WTC11 (cell line): ENCODE results near the gene ERC1. TPM values are rescaled to one million over a fixed set of nuclear protein-coding genes. Genes with fewer than 3 reads are reported as not detected.

ENCODE experiments used
- ATAC-seq: fragments of 200-7000 bp; cut with Tn5 transposase; 2 replicates; pipeline ENCODE4 v1.10.0; 2021; ENCODE audit warnings: mild to moderate bottlenecking, moderate library complexity
- CTCF ChIA-PET: fragments of 300-600 bp; sonication (Branson Sonifier 250); formaldehyde crosslinking; loops from one replicate; lab custom pipeline; 2021; ENCODE audit warnings: antibody characterized with exemption; lab: Charles Lee
- POLR2A ChIA-PET: fragments of 350-600 bp; sonication (Branson Sonifier 250); formaldehyde crosslinking; loops from one replicate; lab custom pipeline; 2021; ENCODE audit warnings: antibody characterized with exemption; lab: Charles Lee
- DNase-seq: peaks from one replicate; pipeline ENCODE4 v3.0.0; 2021; ENCODE audit warnings: low spot score
- H3K27ac Mint-ChIP-seq: 2 replicates; pipeline ENCODE4 v1.8.0; 2021; ENCODE audit warnings: mixed read lengths
- H3K27me3 Mint-ChIP-seq: 2 replicates; pipeline ENCODE4 v1.8.0; 2021; ENCODE audit warnings: low read depth, mild to moderate bottlenecking, moderate library complexity, mixed read lengths
- H3K36me3 Mint-ChIP-seq: 2 replicates; pipeline ENCODE4 v1.8.0; 2021; ENCODE audit warnings: mixed read lengths
- H3K4me1 Mint-ChIP-seq: 2 replicates; pipeline ENCODE4 v1.8.0; 2022; ENCODE audit warnings: mixed read lengths
- H3K4me3 Mint-ChIP-seq: 2 replicates; pipeline ENCODE4 v1.8.0; 2021; ENCODE audit warnings: mild to moderate bottlenecking, moderate library complexity, mixed read lengths
- H3K9me3 Mint-ChIP-seq: 2 replicates; pipeline ENCODE4 v1.8.0; 2021; ENCODE audit warnings: mixed read lengths
- AR ChIP-seq: fragments of 250-450 bp; sonication (Bioruptor Pico); IDR thresholded peaks from 2 replicates; pipeline ENCODE4 v1.9.0; 2021; ENCODE audit warnings: mild to moderate bottlenecking
- CDX4 ChIP-seq: fragments of 250-450 bp; sonication (Bioruptor Pico); IDR thresholded peaks from 2 replicates; pipeline ENCODE4 v1.9.0; 2021; ENCODE audit warnings: moderate library complexity, mild to moderate bottlenecking, inconsistent platforms, borderline replicate concordance
- E2F5 ChIP-seq: sonication (generic); formaldehyde crosslinking; IDR thresholded peaks from 2 replicates; pipeline ENCODE4 v1.8.1; 2022; ENCODE audit warnings: mild to moderate bottlenecking, moderate library complexity, missing genetic modification reagents
- GABPB1 ChIP-seq: sonication (generic); formaldehyde crosslinking; IDR thresholded peaks from 2 replicates; pipeline ENCODE4 v1.8.1; 2023; ENCODE audit warnings: mild to moderate bottlenecking, missing genetic modification reagents
- IRF2 ChIP-seq: sonication (generic); formaldehyde crosslinking; IDR thresholded peaks from 2 replicates; pipeline ENCODE4 v1.8.0; 2022; ENCODE audit warnings: low read depth, missing genetic modification reagents, borderline replicate concordance
- MLX ChIP-seq: sonication (generic); formaldehyde crosslinking; IDR thresholded peaks from 2 replicates; pipeline ENCODE4 v1.8.1; 2023; ENCODE audit warnings: mild to moderate bottlenecking, missing genetic modification reagents, moderate library complexity
- PREB ChIP-seq: sonication (generic); formaldehyde crosslinking; IDR thresholded peaks from 2 replicates; pipeline ENCODE4 v1.8.1; 2022; ENCODE audit warnings: mild to moderate bottlenecking, missing genetic modification reagents, moderate library complexity, borderline replicate concordance
- RELA ChIP-seq: sonication (generic); formaldehyde crosslinking; IDR thresholded peaks from 2 replicates; pipeline ENCODE4 v1.8.1; 2022; ENCODE audit warnings: missing genetic modification reagents, mild to moderate bottlenecking, borderline replicate concordance
- ZNF232 ChIP-seq: sonication (generic); formaldehyde crosslinking; IDR thresholded peaks from 2 replicates; pipeline ENCODE4 v1.8.0; 2022; ENCODE audit warnings: mild to moderate bottlenecking, missing genetic modification reagents
- ZNF425 ChIP-seq: fragments of 250-450 bp; sonication (Bioruptor Pico); conservative IDR thresholded peaks from 2 replicates; pipeline ENCODE4 v1.9.0; 2021; ENCODE audit warnings: mild to moderate bottlenecking
- total RNA-seq: library from RNA; stranded (reverse); gene quantifications from 3 replicates; pipeline ENCODE4 v1.2.3, GENCODE V29; 2021

ERC1 gene
- total RNA-seq, 1 experiment from 2014 or later, result 47.5 TPM

GRCh38 chr12:1542599-1542998 is 551.6 kb downstream of the ERC1 start (continued):
- TF ChIP-seq E2F5 (CRISPR knock-in tag) (no peak), AR (CRISPR knock-in tag) (no peak)

- H3K27ac Mint-ChIP-seq, result no peak overlapping the region
Measured at GRCh38 chr12:1544996-1545700, 554.1 kb downstream of the ERC1 start.

More at GRCh38 chr12:1544996-1545700, 554.1 kb downstream of the ERC1 start:
- Mint-ChIP-seq H3K27me3 (peaks cover 7% of the 10 kb centered on the region), H3K4me1 (peaks cover 13% of the 10 kb centered on the region), H3K4me3 (no peak overlapping the region), H3K9me3 (peaks cover 22% of the 10 kb centered on the region), H3K36me3 (peaks cover 11% of the 10 kb centered on the region)
- DNase-seq (no peak), ATAC-seq (no peak)
- no peak for TF ChIP-seq ZNF232 (CRISPR knock-in tag)
- no peak for TF ChIP-seq CDX4 (CRISPR knock-in tag)
- TF ChIP-seq PREB, result no peak
- no peak for TF ChIP-seq MLX (CRISPR knock-in tag)
- no peak for TF ChIP-seq IRF2 (CRISPR knock-in tag)
- TF ChIP-seq RELA (CRISPR knock-in tag), result no peak
- TF ChIP-seq GABPB1 (CRISPR knock-in tag), result no peak
- TF ChIP-seq ZNF425 (CRISPR knock-in tag), result no peak
- ChIA-PET CTCF (interaction anchor here (0.6 to 3.3 kb wide), 7 partner anchors 21 to 427 kb away, joined by 3 to 15 read pairs (median 4); no protein-coding TSS in a partner anchor), POLR2A (interaction anchor here (1.1 kb wide), 1 partner anchor 34 kb away, joined by 3 read pairs; no protein-coding TSS in a partner anchor)

Other genes starting within 250 kb of the ERC1 start
- 118 to 126 TPM (median 123 TPM) in 3 replicates for gene WNK1, start 238.6 kb upstream of the ERC1 start, total RNA-seq
- gene RAD52, start 41.5 kb upstream of the ERC1 start, total RNA-seq, result 17.1 to 20.7 TPM (median 19.2 TPM) in 3 replicates